Non-pigmented ciliary epithelial cell (primary cell): ENCODE data around the gene DDX17.

ENCODE experiments used
- DNase-seq: peaks from one replicate; pipeline ENCODE4 v3.0.0-alpha.2; 2010; ENCODE audit warnings: low read depth

Gene DDX17

DNA sequence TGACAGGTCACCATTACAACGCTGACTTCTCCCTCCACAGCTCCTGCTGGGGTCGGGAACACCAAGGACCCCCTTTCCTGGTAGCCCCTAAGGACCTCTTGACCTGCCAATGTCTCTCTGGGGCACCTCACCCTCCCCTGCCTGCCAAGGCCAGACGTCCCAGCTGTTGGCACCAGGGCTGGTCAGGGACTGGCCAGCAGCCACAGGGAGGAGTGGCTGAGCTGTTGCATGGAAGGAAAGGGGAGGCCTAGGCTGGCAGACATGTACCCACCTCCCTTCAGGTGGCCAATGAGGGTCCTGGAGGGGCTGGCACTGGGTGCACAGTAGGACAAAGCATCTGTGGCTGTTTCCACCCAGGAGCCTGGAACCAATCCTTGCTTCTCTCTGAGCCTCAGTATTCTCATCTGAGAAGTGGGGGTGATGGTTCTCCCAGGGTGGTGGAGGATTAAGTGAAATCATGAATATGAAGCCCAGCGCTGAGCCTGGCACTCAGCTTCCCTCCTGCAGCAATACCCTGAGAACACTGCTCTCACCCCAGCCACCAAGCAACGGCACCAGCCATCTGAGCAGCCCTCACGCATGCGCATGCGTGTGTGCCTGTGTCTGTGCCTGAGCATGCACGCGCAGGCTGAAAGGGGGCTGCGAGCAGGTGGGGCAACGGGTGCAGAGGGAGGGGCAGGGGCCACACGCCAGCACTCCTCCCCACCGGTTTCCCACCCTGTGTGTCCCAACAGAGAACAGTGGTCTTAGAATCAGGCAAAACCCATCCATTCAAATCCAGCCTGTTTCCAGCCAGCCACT is 57.0 kb downstream of the DDX17 start:
- no peak for DNase-seq

DNA sequence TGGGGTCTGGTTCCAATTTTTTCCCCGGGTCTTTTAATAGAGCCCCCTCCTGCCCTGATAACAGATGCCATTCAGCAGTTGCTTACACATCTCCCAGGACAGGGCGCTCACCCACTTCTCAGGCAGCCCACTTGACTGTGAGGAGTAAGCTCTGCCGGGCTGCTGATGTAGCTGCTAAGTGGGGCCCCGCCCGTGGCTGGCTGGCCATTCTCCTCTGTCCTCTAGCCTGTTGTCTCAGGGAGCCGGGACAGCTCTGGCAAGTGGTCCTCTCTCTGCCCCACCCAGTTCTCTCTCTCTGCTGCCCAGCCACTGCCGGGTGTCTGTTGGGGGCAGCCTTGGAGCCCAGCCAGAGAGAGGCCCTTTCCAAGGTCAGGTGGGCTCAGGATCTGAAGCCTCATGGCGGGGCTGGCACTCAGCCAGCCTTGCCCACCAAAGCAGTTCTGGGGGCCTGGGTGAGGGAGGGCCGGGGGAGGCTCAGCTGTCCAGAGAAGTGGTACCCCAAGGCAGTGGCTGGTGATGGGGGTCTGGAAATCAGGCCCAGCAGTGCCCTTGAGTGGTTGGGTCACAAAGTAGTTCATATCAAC is 60.0 kb downstream of the DDX17 start:
- no peak for DNase-seq

DNA sequence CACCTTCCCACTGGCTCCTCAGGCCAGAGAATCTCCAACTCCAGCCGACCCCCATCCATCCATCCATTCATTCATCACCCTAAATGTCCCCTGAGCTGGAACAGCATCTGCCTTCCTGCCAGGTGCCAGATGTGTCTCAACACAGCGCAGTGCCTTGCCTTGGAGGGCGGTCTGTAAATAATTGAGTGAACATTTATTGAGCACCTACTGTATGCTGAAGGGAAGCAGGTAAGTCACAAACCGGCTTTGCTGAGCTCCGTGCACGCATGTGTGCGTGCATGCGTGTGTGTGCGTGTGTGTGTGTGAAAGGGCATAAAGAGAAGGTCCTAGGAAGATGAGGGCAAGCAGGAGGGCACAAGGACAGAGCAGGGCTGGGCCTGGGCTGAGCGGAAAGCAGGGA is 61.3 kb downstream of the DDX17 start:
- no peak for DNase-seq

DNA sequence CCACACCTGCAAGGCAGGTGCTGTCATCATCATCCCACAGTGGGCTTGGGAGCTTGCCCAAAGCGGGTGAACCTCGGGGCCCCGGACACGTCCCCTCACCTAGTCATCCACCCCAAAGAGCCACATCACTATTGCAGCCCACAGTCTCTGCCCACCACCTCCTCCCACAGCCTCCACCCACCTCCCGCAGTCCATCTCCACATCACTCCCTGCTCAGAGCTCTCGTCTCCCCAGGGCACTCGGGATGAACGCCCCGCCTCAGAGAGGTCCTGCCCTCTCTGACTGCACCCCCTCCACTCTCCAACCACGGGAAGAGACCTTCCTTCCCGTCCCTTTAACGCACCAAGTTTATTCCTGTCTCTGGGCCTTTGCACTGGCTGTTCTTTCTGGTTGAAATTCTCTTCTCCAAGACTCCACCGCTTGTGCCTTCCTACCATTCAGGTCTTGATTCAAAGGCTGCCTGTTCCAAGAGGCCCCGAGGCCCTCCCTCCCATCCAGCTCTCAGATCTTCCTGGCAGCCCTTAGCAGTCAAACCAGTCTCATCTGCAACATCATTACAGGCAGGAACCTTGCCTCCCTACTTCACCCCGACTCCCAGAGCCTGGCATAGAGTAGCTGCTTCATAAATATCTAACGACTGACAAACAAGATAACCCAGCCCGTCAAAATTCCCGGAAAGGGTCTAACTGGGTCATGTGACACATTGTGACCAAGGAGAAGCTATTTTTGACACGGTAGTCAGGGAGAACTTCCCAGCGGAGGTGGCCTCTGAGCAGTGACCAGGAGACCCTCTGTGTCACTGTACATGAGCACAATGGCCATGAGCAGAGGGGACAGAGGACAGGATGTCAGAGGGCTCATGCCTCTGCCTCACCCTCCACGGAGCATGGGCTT is 62.2 kb downstream of the DDX17 start:
- DNase-seq = no peak

DNA sequence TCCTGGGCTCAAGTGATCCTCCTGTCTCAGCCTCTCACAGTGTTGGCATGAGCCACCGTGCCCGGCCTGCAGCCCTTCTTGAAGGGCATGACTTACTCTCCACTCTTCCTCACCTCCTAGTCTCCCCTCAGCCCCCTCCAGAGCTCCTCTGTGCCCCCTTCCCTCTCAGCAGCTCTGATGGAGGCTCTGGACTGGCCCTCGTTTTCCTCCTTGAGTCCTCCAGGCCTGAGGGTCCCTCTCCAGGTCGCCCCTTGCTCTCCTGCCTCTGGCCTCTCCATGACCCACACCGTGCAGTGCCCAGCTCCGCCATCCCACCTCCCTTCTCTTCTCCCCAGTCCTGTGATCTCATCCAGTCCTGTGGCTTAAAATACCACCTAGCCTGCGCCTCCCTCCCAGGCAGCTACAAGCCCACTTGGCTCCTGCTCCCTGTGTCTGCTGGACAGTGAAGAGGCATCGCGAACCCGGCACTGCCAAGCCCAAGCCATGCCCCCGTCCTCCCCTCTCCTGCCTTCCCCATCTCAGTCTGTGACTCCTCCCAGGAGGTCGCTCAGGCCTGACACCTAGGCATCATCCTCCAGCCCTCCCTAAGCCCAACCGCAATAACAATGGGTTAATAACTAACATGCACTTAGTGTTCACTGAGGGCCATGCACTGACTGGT is 63.0 kb downstream of the DDX17 start:
- no peak for DNase-seq

DNA sequence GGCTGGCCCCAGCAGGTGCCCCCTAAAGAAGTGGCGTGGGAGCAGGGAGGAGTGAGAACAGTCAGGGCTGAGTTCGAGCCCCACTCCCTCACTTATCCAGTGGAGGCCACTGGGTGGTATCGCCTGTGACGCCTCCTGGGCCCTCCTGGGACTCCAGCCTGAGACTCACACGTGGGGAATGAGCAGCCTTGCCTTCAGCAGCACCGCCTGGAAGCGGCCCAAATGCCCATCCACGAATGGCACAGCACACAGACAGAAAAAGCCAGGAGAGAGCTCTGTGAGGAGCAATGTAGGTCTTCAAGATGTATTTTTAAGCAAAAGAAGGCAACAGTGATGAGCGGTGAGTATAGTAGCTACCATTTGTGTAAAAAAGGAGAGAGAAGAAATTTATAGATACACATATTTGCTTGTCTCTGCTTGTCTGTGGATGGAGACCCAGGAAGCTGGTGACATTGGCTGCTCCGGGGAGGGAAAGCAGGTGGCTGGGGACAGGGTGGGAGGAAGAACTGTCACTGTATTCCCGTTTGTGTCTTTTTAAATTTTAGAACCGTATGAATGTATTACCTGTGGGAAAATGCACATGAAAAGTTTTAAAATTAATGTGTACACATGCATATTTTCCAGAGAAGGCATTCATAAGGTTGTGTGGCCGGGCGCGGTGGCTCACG is 64.4 kb downstream of the DDX17 start:
- no peak for DNase-seq

DNA sequence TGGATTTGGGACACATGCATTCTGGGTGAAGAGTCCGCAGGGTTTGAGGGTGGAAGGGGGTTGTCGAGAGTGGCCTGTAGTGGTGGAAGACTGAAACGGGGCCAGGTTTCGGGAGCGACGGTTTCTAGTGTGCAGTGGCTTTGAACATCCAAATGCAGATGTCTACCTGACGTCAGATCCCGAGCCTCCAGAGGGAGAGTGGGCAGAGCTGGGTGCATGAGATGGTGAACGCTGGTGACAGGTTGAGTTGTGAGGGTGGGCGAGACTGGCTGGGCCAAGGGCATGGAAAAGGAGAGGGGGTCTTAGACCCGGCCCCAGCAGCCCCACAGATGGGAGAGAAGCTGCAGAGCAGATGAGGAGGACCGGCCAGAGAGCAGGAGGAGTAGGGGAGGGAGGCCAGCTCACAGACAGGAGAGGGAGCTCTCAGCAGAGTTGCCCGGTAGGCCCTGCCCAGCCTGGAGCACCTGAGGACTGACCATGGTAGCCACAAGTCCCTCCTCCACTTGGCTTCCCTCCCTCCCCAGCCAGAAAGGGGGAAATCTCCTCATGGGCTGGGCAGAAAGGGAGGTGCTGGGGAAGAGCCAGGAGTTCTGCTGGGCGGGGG is 65.3 kb downstream of the DDX17 start:
- no peak for DNase-seq

DNA sequence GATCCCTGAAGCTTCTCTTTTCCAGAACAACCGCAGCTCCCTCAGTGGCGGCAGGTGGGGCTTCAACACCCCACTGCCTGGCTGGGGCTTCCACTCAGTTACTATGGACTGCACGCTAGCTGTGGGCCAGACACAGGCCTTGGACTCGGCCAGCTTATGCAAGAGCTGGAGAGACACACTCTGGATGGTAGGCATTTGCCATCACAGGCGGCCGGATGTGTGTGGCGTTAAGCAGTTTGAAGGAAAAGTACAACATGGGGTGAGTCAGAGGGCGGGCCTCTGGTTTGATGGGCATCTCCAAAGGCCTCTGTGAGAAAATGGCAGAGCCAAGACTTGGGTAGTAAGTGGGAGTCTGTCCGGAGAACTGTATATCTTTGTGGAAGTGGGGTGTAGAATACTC is 68.7 kb downstream of the DDX17 start:
- DNase-seq = no peak

DNA sequence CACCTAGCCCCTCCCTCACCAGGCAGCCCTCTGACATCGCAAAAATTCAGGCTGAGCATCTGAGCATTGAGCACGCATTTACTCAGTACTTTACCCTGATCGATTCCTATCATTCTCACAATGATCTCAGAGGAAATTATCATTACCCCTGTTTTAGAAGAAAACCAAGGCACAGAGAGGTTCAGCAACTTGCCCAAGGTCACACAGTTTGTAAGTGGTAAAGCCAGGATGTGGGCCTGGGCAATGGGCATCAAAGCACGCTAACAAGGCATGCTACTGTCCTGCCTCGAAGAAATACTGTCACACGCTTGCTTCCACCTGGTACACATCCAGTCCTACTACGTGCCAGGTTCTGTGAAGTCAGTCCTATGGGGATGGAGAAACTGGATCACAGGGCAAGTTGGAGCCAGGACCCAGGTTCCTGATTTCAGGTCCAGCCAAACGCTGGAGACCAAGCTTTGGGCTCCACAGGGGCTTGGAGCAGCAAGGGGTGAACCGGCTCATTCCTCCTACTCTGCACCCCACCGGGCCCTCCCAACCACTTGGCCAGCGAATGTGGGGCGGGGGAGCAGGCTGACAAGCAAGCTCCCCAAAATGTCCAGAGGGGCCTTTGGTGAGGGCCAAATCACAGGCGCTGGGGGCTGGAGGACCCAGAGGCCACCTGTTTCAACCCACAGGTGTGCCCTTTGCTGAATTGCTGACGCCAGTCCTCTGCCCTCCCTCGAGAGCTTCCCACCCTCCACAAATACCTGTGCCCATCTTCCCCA is 69.3 kb downstream of the DDX17 start:
- DNase-seq = no peak

DNA sequence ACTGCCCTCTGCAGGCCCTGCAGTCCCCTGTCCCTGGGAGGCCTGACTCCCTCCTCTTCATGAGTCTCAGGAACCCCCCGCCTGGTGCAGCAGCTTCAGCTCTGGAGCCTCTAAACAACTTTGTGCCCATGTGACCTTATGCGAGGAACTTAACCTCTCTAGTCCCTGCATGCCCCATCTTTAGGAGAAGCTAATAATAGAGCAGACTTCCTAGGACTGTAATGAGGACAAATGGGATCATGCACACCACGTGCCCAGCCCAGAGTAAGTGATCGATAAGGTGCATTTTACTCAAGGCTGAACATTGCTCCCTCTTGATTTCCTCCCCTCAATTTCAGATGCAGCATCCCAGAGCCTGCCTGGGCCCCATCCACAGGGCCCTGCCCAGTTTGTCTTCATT is 70.1 kb downstream of the DDX17 start:
- DNase-seq = no peak

DNA sequence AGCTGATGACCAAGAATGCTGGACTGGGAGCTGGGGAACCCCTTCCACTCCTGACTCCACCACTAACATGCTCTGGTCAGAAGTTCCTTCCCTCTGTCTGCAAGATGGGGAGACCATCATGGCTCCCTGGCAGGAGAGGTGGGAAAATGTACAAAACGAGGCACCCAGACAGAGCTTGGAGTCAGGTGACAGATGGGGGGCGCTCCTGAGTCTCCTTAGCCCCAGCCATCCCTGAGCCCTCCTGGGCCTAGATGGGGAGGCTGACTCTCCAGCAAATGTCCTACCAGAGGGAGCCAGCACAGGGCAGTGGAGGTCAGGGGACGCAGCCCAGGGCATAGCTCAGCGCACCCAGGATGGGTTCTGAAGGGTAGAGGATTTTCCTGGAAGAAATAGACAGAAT is 71.1 kb downstream of the DDX17 start:
- DNase-seq = no peak

DNA sequence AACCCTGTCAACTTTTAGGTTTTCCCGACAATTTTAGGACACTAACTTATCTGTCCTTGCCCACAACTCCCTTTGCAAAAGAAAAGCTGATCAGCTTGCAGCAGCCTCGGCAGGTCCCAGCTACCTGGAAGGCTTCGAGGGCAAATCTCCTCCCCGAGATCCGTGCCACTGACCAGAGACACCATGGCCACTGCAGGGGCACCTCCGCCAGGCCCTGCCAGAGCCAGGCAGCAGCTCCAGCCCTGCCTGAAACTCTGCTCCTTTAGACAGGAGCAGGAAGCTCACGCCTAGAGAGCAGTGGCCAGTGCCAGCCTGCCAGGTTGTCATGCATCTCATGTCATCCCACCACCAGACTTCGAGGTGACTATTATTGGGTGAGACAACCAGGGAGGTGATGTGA is 72.2 kb downstream of the DDX17 start:
- DNase-seq = no peak
